Ecto neural progenitor cell (in vitro differentiated cells): ENCODE measurements around the gene LECT2.

Source experiments
- DNase-seq: peaks from one replicate; pipeline ENCODE4 v3.0.0-alpha.2; 2018; ENCODE audit warnings: low spot score

LECT2 gene

DNA sequence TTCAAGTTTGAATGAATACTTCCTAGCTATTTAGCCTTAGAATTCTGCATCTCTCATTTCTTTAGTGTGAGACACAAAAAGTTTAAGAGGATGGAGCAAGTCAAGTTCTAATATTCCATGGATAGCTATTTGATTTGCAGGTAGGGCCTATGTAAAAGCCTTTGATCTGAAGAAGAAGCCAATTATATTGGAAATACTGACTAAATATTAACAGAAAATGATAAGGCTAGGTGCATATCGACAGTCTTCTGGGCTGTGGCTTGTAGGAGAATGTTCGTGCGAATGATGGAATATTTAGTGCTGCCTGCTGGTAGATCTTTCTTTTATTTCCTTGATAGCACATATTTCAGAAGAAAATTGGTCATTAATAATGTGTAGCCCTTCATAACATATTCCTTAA is at the start of gene LECT2:
TSS of gene LECT2 (minus strand) at position 85 of the 400 bp plus-strand sequence. CDS start 150 bp downstream, outside the sequence.
- no peak for DNase-seq

DNA sequence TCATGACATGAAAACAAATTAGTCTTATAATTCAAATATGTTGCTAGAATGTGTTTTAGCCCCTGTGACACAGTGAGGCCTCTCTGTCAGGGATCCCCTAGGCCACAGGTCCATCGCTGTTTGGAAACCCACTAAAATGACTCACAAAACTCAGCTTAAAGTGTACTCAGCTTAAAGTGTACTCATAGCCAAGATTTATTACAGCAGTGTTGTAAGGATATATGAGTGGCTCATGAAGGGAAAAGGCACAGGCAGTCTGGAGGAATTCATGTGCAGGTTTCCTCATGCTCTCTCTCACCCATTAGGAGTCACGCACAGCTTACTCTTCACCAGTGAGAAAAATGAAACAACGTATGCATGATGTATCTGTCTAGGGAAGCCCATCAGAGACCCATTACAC is 49.7 kb upstream of the LECT2 start:
- no peak for DNase-seq

DNA sequence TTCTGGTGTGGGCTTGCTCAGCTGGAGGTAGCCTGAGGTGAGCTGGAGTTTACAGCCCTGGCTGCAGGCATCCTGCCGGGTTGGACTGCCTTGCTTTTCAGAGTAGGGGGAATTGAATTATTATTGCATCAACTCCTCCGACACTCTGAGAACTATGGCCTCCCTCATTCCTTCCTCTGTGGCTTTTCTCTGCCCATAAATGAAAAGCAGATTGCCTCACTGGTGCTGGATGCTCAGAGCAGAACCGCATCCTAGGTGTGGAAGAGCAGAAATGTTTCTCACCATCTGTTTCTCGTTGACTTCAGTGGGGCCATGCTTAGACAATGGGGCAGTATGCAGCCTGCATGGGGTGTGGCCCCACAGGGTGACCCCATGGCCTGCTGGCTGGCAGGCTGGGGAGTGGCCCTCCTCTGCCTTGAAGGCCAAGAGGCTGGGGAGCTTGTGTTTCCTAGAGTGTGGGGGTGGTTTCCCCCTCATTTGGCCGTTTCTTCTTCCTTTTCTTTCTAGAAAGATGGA is 46.7 kb upstream of the LECT2 start:
- DNase-seq: no peak

DNA sequence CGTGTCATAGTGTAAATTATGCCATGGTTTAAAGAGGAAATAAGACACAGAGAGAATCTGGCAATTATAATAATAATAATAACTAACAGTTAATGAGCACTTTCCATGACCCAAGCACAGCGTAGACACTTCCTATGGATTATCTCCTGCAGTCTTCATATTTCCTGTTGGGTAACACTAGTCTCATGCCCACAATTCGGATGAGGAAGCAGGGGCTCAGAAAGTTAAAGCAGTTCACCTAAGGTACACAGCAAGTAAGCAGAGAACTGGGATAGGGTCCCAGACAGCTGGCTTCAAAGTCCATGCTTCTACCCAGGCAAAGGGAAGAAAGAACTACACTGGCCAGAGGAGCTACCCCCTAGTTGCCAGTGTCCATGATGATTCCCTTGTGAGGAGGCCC is 46.1 kb upstream of the LECT2 start:
- DNase-seq: no peak

DNA sequence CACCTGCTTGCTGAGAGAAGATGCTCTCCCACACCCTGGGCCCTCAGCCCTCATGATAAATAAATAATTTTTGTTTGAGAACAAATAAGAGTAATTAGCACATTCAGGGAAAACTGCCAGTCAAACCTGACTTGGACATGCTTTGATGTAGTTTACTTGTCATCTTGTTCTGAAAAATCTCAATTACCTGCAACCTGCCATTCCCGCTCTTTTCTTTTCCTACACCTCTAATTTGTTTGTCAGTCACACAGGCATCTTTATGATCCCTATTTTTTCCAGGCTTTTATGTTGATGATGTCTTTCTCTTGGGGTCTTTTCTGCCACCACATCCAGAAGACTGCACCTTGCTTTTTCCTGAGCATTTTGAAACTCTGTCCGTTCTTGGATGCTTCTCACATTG is 45.4 kb upstream of the LECT2 start:
- no peak for DNase-seq

DNA sequence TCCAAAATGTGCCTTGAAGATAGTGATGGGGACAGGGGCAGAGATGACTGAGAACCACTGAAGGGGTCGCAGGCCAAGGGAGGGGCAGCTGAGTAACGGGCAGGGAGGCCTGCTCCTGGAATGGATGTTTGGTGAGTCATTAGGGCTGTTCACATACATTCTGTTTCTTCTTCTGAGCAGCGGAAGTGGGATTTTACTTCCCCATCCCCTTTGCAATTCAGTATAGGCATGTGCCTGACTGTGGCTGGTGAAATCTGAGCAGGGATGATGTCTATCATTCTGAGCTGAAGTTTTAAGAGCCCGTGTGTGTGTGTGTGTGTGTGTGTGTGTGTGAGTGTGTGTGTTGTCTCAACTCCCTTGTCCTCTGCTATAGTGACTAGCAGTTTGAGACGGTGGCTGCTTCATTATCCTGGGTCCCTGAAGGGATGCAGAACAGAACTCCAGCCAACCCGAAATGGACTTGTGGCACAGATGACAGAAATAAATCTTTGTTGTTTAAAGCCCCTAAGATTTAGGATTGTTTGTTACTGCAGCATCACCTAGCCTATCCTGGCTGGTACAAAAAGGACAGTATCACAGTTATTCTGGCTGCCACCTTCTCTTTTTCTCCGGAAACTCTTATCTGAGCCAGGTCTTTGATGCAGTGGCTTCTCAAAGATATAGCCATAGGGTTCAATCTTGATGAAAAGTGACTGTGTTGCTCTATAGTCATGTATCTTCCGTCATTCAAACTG is 44.8 kb upstream of the LECT2 start:
- DNase-seq: no peak

DNA sequence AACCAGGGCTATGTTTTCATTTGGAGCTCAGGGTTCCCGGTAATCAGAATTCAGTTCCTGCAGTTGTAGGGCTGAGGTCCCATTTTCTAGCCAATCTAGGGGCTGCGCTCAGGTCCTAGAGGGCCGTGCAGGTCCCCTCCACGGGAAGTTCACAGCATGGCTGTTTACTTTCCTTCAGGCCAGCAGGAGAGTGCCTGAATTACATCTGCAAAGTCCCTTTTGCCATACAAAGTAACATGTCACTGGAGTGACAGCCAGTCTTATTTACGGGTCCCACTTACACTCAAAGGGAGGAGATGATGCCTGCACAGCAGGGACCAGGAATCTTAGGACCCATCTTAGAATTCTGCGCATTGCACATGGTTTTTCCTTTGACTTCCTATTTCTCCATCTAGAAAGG is 44.1 kb upstream of the LECT2 start:
- no peak for DNase-seq

DNA sequence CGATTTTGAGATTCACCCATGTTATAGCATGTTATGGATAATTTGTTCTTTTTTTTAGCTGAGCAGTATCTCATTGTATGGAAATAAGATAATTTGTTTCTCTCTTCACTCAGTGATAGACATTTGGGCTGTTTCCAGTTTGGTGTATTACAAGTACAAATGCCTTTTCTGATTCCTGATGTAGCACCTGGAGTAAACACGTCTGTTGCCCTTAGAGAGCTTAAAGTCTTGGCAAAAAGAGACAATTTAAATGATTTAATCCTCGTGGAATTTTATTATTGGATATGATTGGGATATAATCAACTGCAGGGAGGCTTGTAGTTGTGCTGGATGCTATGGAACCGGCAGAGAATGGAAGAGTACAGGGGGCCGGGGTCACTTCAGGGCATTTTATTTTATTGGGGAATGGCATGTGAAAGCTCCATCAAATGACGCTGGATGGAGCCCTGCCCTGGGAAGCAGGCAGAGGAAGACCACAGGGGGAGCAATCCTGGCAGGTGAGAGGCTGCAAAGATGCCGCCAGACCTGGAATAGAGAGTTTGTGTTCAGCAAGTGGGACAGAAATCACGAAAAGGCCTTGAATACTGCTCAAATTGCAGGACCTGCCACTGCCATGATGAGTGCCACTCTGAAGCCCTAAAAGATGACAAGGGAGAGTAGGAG is 43.0 kb upstream of the LECT2 start:
- no peak for DNase-seq

DNA sequence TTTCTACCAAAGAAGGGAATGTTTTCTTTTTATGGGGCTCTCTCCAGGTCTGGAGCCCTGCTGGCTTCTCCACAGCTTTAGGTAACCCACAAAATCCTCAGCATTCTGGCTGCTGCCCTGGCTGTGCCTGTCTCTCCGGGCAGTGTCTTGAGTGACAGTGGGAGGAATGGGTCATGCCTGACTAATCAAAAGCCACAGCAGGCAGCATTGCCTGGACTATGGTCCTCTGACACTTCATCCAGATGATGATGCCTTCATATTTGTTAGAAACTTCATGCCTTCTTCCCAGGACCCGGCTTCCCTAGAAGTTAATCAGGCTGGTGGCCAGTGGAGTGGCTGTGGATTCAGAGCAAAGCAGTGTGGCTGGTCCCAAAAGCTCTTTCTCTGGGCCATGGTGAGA is 41.8 kb upstream of the LECT2 start:
- DNase-seq: no peak

DNA sequence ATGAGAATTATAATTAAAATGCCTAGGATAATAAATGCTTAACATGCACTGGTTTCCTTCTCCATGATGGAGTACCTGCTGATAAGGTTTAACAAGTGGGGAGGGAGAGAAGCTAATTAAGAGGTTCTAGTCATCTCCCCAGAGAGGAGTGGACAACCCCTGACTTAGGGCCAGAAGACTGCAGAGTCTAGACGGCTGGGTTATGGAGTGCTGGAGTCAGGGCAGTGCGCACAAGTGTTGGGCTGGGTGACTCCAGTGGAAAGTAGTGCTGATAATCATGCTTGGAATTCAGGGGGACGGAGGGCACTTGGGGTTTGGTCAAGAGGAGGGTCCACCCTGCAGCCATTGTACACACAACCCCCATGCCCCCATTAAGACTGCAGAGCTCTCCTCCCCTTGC is 41.2 kb upstream of the LECT2 start:
- DNase-seq: no peak

DNA sequence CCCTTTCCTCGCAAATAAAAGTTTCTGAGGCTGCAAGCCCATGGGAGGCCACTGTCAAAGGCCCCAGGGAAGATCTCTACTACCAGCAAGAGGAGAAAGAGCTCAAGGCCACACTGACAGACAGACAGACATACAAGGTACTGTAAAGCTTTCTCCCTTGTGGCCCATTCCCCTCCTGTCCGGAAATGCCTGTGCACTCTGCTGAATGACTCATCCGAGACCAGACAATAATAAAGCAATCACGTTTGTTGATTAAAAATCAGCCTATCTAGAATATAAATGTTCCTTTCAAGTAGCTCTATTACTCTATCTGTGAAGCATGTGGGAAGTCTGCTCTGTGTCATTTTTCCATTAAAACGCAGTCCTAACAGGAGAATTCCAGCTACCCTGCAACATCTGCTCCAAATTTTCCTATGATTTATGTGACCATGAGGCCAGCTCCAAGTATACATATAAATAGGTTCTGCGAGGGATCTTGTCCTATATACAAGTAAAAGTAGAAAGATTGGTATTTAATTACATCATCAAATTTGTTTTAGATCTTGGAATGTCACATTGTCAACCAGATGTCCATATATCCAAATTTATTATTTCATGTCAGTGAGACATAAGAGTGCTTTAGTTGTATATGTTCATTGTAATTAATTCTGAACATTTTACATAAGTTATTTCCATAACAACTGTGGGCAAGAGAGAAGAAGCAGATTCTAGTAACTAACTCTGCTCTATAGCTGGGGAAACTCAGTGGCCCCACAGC is 39.3 kb upstream of the LECT2 start:
- DNase-seq: no peak

DNA sequence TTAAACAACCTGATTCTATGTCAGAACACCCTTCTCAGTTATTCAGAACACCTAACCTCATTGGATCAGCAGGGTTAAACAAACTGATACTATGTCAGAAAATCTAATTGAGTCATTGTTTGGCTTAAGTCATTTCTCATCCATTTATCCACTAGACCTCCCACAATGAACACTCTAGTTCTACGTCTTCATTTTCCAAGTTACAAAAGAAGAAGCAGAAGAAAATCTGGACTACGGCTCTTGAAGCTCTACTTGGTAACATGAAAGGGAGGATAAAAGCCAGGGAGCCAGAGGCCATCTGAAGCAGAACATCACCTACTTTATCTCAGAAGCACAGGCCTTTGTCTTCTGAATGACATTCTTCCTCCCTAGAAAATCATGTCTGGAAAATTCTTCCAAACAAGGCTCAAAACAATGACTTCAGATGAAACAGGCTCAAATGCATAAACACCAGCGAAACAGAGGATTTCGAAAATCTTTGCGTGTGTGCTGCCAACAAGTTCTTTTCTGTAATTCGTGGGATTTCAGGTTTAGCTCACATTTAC is 38.6 kb upstream of the LECT2 start:
- no peak for DNase-seq

DNA sequence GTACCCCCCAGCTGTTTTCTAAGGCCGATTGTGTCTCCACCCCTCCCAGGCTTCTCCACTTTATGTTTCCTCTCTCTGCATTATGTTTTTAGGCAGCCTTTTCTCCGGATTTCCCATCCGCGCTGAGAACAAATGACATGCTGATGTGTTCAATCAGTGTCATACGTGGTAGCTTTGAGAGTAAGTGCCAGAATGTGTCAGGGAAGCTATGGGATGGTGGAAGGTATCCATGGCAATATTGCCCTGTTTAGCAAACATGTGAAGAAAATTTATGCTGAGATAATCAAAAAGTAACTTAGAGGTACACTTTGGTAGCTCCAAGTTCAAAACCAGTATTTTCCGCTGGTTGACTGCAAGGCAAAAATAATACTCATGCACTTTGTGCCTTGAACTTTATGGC is 36.6 kb upstream of the LECT2 start:
- DNase-seq: no peak

DNA sequence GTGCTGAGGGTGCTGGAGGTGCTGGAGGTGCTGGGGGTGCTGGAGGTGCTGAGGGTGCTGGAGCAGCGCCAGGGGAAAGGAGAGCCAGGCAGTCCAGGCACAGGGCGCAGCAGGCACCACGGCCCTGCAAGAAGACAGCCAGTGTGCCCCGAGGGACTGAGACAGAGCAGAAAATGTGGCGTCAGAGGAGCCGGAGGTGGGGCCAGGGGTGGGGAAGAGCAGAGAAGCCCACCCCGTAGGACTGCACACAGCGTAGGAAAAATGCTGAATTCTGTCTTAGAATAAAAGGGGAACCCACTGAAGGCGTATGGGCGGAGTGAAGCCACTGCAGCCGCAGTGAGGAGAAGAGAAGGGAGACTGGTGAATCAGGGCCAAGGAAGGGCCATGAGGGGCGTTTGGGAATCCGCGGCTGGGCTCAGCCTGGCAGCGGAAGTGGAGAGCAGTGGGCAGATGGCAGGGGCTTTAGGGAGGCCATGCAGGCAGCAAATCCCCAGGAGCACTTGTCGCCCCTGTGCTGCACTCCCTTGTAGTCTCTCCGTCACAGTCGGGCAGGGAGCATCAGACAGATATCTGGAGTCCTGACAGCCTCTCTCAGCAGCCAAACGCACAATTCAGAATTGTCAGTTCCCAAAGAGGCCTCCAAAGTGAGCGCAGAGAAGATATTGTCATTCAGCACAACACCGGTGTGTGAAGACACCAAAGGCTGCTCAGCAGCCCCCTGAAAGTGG is 35.9 kb upstream of the LECT2 start:
- no peak for DNase-seq

DNA sequence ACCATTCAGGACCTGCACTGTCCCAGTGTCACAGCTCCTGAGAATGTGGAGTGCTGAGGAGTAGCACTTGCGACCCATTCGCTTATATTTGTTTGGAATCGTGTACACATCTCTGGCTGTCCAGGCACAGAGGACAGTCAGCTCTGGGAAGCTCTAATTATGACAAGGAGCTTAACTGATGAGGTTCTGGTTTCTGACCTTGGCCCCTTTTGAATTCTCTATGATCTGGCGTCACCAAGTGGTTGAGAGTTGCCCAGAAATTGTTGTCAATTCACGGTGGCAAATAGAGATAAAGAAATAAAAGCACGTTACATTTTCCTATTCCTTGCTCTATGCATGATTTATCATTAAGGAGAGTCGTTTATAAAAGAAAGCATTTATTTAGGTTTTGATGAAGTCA is 34.9 kb upstream of the LECT2 start:
- no peak for DNase-seq

DNA sequence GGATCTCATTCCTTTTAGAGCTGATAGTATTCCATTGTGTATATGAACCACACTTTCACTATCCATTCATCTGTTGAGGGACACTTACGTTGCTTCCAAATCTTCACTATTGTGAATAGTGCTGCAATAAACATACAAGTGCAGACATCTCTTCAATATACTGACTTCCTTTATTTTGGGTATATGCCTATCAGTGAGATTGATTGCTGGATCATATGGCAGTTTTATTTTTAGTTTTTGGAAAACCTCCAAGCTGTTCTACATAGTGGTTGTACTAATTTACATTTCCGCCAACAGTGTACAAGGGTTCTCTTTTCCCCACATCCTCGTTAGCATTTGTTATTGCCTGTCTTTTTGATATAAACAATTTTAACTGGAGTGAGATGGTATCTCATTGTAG is 33.8 kb upstream of the LECT2 start:
- no peak for DNase-seq

DNA sequence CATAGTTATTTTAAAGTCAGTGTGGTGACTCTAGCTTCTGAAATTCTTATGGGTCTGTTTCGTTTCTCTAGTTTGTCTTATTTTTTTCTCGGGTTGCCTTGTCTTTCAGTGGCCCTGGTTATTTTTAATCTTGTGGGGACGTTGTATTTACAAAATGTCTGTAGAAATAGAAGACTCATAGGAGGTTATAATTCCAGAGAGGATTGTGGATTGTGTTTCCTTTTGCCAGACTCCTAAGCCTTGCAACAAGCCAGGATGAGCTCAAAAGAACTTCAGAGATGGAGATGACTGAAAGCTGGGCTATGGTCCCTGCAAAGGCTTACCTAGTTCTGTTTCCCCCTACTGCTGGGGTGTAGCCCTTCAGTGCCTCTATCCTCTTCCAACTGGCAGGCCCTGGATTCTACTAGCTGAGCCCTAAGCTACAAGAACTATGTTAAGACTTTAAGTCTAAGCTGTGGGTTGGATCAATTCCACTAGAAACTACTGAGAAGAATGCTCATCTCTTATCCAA is 32.2 kb upstream of the LECT2 start:
- DNase-seq: no peak

DNA sequence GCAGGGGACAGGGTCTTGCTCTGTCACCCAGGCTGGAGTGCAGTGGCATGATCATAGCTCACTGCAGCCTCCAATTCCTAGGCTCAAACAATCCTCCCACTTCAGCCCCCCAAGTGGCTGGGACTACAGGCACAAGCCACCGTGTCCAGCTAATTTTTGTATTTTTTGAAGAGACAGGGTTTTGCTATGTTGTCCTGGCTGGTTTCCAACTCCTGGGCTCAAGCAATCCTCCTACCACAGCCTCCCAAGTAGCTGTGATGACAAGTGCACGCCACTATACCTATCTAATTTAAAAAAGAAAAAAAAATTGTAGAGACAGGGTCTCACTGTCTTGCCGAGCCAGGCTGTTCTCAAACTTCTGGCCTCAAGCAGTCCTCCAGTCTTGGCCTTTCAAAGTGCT is 31.6 kb upstream of the LECT2 start:
- DNase-seq: no peak

DNA sequence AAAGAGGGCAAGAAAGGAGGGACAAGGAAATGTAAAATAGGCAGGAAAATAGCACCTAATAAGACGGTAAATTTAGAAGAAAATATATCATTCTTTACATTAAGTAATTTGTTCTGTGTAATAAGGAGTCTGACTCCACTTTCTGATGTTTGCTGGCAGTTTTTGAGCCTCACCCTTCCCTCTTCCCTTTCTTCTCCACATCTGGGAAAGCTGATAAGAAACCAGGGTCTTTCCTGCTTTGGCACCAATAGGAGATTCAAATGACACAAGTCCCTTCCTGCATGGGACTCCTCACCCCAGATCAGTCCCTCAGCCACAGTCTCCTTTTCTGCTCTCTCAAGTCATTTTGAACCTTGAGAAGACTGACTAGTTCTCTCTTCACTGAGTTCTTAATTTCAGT is 31.2 kb upstream of the LECT2 start:
- no peak for DNase-seq

DNA sequence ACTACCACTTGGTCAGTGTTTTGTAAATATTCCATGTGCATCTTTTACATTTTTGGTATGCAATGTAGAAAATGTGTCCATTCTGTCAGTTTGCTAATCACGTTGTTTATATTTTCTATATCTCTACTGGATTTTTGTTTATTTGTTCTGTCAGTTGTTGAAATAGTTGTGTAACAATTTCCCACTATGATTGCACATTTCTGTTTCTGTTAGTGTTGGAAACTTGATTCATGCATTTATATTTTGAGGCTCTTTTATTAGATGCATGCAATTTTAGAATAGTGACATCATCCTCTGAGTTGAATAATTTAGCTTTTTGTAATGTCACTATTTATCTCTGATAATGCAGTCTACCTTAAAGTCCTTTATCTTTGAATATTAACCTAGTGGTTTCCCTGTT is 25.8 kb upstream of the LECT2 start:
- no peak for DNase-seq

DNA sequence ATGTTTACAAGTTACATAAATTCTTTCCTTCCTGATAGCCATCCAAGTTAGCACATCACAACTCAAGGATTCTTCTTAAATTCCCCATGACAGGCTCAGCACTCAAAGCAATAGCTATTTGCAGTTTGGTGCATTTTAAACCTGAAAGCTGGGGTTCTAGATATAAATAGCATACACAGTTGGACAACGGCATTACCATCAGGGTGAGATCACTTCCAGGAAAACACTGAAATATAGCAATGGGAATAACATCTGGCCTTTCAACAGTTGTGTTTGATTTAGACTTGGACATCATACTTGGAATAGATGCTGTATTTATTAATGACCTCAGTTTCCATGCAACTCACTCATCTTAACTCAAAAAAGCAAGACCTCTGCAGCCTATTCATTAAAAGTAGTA is 24.7 kb upstream of the LECT2 start:
- DNase-seq: no peak

DNA sequence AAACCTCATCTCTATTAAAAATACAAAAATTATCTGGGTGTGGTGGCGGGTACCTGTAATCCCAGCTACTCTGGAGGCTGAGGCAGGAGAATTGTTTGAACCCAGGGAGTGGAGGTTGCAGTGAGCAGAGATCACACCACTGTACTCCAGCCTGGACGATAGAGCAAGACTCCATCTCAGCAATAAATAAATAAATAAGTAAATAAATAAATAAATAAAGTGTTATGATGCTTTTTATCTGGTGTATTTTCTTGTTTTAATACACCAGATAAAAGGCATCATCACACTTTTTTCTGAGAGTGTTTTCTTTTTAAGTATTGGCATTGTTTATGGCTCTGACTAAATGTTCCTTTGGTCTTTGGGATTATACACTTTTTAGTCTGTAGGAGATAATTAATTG is 24.2 kb upstream of the LECT2 start:
- no peak for DNase-seq
